ENCODE data around the gene PDE11A.

DNA sequence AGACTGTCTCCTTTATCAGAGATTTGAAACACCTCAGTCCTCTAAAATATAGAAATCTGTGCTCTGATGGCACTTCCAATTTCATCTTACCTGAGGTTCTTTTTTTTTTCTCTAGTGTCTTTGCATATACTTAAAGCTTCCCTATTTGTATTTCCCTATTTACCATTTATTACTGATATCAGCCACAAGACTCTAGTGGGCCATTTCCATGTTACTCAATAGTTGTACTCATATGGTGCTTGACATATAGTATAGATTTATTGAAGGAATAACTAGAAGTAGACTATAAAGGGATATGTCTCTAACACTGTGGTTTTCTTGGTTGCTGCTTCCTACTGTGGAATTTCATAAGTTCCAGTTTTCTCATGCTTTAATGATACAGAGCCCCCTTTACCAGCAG lies 42.7 kb upstream of the PDE11A start:
- TF ChIP-seq, protein P1, sequence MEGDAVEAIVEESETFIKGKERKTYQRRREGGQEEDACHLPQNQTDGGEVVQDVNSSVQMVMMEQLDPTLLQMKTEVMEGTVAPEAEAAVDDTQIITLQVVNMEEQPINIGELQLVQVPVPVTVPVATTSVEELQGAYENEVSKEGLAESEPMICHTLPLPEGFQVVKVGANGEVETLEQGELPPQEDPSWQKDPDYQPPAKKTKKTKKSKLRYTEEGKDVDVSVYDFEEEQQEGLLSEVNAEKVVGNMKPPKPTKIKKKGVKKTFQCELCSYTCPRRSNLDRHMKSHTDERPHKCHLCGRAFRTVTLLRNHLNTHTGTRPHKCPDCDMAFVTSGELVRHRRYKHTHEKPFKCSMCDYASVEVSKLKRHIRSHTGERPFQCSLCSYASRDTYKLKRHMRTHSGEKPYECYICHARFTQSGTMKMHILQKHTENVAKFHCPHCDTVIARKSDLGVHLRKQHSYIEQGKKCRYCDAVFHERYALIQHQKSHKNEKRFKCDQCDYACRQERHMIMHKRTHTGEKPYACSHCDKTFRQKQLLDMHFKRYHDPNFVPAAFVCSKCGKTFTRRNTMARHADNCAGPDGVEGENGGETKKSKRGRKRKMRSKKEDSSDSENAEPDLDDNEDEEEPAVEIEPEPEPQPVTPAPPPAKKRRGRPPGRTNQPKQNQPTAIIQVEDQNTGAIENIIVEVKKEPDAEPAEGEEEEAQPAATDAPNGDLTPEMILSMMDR (IDR thresholded peaks at IDR 0.05; ENCODE audit: borderline replicate concordance, extremely low read depth, low read length, poor library complexity, severe bottlenecking), result no peak
- no peak for TF ChIP-seq EZH2 (IDR thresholded peaks at IDR 0.05; ENCODE audit: borderline replicate concordance, low read depth, low read length, severe bottlenecking)

All from DND-41 (cell line).